ENCODE results near the gene IMPACT. TPM values are rescaled to one million over a fixed set of nuclear protein-coding genes. Genes with fewer than 3 reads are reported as not detected.

Gene IMPACT
- total and polyA plus RNA-seq, 9 donors, result 13.7 to 50.3 (median 28.7) TPM

- WGBS, 3 donors, result 81 to 91% (median 88%) methylated on average over 2 of the region's 2 CpGs
- H3K9me3 ChIP-seq, result no peaks in the 10 kb centered on the region
These were observed 25.9 kb upstream of the IMPACT start for GRCh38 chr18:24400587-24400986.

GRCh38 chr18:24402209-24402785 is 24.2 kb upstream of the IMPACT start:
- no peak for TF ChIP-seq EP300 (IDR thresholded peaks at IDR 0.05)
- no peak for TF ChIP-seq POLR2A (IDR thresholded peaks at IDR 0.05)
- TF ChIP-seq CTCF (IDR thresholded peaks at IDR 0.05), result no peak
- WGBS, 3 donors, result 83 to 84% (median 83%) methylated on average over 6 of the region's 6 CpGs
- DNase-seq, result no peak
- Histone ChIP-seq H3K27ac (no peak overlapping the region), H3K36me3 (no peaks in the 10 kb centered on the region), H3K9me3 (no peaks in the 10 kb centered on the region), H3K4me1 (ENCODE audit: insufficient read depth) (peaks cover 2% of the 10 kb centered on the region), H3K27me3 (no peaks in the 10 kb centered on the region), H3K4me3 (no peak overlapping the region)
- intact Hi-C loops (cut with DNase I), result no loop called here

More at GRCh38 chr18:24400587-24400986, 25.9 kb upstream of the IMPACT start:
- H3K27ac ChIP-seq, result no peak overlapping the region
- H3K4me3 ChIP-seq, result no peak overlapping the region
- no peak for TF ChIP-seq EP300 (IDR thresholded peaks at IDR 0.05)
- TF ChIP-seq POLR2A (IDR thresholded peaks at IDR 0.05), result no peak
- TF ChIP-seq CTCF (IDR thresholded peaks at IDR 0.05), result no peak
- H3K27me3 ChIP-seq, result no peaks in the 10 kb centered on the region
- peaks cover 2% of the 10 kb centered on the region for H3K4me1 ChIP-seq (ENCODE audit: insufficient read depth)
- no peak for DNase-seq
- H3K36me3 ChIP-seq, result no peaks in the 10 kb centered on the region
- intact Hi-C loops (cut with DNase I), result no loop called here

- H3K27ac ChIP-seq, result no peak overlapping the region
- no peaks in the 10 kb centered on the region for H3K27me3 ChIP-seq
- peaks cover 2% of the 10 kb centered on the region for H3K4me1 ChIP-seq (ENCODE audit: insufficient read depth)
- H3K36me3 ChIP-seq, result no peaks in the 10 kb centered on the region
- TF ChIP-seq CTCF (IDR thresholded peaks at IDR 0.05) (no peak), EP300 (IDR thresholded peaks at IDR 0.05) (no peak), POLR2A (IDR thresholded peaks at IDR 0.05) (no peak)
- DNase-seq, result no peak
- intact Hi-C loops (cut with DNase I), result no loop called here
- H3K4me3 ChIP-seq, result no peak overlapping the region
- WGBS, 3 donors, result 81 to 84% (median 84%) methylated on average over 5 of the region's 5 CpGs
- no peaks in the 10 kb centered on the region for H3K9me3 ChIP-seq
These were observed 23.4 kb upstream of the IMPACT start for GRCh38 chr18:24403076-24403475.

GRCh38 chr18:24404591-24404990 is 21.9 kb upstream of the IMPACT start:
- no peak for TF ChIP-seq CTCF (IDR thresholded peaks at IDR 0.05)
- no peak for TF ChIP-seq POLR2A (IDR thresholded peaks at IDR 0.05)
- no peak for TF ChIP-seq EP300 (IDR thresholded peaks at IDR 0.05)
- intact Hi-C loops (cut with DNase I), result no loop called here
- WGBS, 3 donors, result 79 to 90% (median 80%) methylated on average over 3 of the region's 3 CpGs
- H3K4me1 ChIP-seq (ENCODE audit: insufficient read depth), result no peaks in the 10 kb centered on the region
- H3K36me3 ChIP-seq, result no peaks in the 10 kb centered on the region
- no peaks in the 10 kb centered on the region for H3K9me3 ChIP-seq
- no peak overlapping the region for H3K4me3 ChIP-seq
- DNase-seq, result no peak
- no peaks in the 10 kb centered on the region for H3K27me3 ChIP-seq
- H3K27ac ChIP-seq, result no peak overlapping the region
